GOT3 (cell line): ENCODE data around the gene KCNIP4.

Source experiments
- DNase-seq: peaks from one replicate; lab custom pipeline; 2025; ENCODE audit warnings: mixed read lengths; lab: John Stamatoyannopoulos, UW

KCNIP4 gene

GRCh38 chr4:21191317-21191716 is 757.3 kb downstream of the KCNIP4 start:
- DNase-seq, result no peak

- no peak for DNase-seq
Observed at GRCh38 chr4:21184788-21185187, 763.8 kb downstream of the KCNIP4 start.

- DNase-seq, result no peak
Observed at GRCh38 chr4:21181716-21182115, 766.9 kb downstream of the KCNIP4 start.

- DNase-seq, result no peak
Observed at GRCh38 chr4:21177871-21178270, 770.7 kb downstream of the KCNIP4 start.

GRCh38 chr4:21177092-21177491 is 771.5 kb downstream of the KCNIP4 start:
- no peak for DNase-seq

GRCh38 chr4:21167711-21168110 is 780.9 kb downstream of the KCNIP4 start:
- DNase-seq, result no peak

- no peak for DNase-seq
Observed at GRCh38 chr4:21155367-21155766, 793.2 kb downstream of the KCNIP4 start.

- DNase-seq, result no peak
Observed at GRCh38 chr4:21139327-21139726, 809.2 kb downstream of the KCNIP4 start.

- DNase-seq, result no peak
Observed at GRCh38 chr4:21136051-21136630, 812.4 kb downstream of the KCNIP4 start.

- DNase-seq, result no peak
Observed at GRCh38 chr4:21134994-21135393, 813.6 kb downstream of the KCNIP4 start.

- no peak for DNase-seq
Observed at GRCh38 chr4:21130606-21131005, 818.0 kb downstream of the KCNIP4 start.

- no peak for DNase-seq
Observed at GRCh38 chr4:21126014-21126512, 822.5 kb downstream of the KCNIP4 start.

GRCh38 chr4:21118301-21118700 is 830.3 kb downstream of the KCNIP4 start:
- no peak for DNase-seq

GRCh38 chr4:21117541-21118180 is 830.9 kb downstream of the KCNIP4 start:
- no peak for DNase-seq

- no peak for DNase-seq
Observed at GRCh38 chr4:21113496-21114223, 834.9 kb downstream of the KCNIP4 start.

GRCh38 chr4:21102667-21103066 is 845.9 kb downstream of the KCNIP4 start:
- no peak for DNase-seq

GRCh38 chr4:21097865-21098264 is 850.7 kb downstream of the KCNIP4 start:
- DNase-seq, result no peak

- DNase-seq, result no peak
Observed at GRCh38 chr4:21097026-21097425, 851.5 kb downstream of the KCNIP4 start.

GRCh38 chr4:21092531-21092930 is 856.0 kb downstream of the KCNIP4 start:
- no peak for DNase-seq

- DNase-seq, result no peak
Observed at GRCh38 chr4:21090094-21090666, 858.4 kb downstream of the KCNIP4 start.

- DNase-seq, result no peak
Observed at GRCh38 chr4:21083413-21083812, 865.2 kb downstream of the KCNIP4 start.

GRCh38 chr4:21077967-21078366 is 870.6 kb downstream of the KCNIP4 start:
- no peak for DNase-seq

GRCh38 chr4:21067351-21067750 is 881.2 kb downstream of the KCNIP4 start:
- no peak for DNase-seq
